ENCODE data around the gene COL15A1. TPM values are rescaled to one million over a fixed set of nuclear protein-coding genes. Genes with fewer than 3 reads are reported as not detected.
"Not testable (repeated sequence)": the region's sequence is repeated elsewhere in the genome, so short reads cannot be mapped to it uniquely, and the experiment has no call there.

Gene COL15A1
- total RNA-seq, 4 donors from 2014 or later, result 1.4 to 16.5 (median 5.6) TPM

GRCh38 chr9:98909935-98910334 lies 33.8 kb upstream of the COL15A1 start:
- no peak for DNase-seq
- Histone ChIP-seq H3K36me3 (no peaks in the 10 kb centered on the region), H3K4me3 (no peak overlapping the region), H3K27me3 (no peaks in the 10 kb centered on the region), H3K4me1 (peaks cover 0 to 6% (median 0%) of the 10 kb centered on the region in 4 donors), H3K9me3 (no peaks in the 10 kb centered on the region), H3K27ac (no peak overlapping the region)
- TF ChIP-seq CTCF (IDR thresholded peaks at IDR 0.05) (no peak), POLR2A (IDR thresholded peaks at IDR 0.05) (no peak)

GRCh38 chr9:98911042-98911441 lies 32.7 kb upstream of the COL15A1 start:
- no peaks in the 10 kb centered on the region for H3K27me3 ChIP-seq
- peaks cover 0 to 6% (median 0%) of the 10 kb centered on the region in 4 donors for H3K4me1 ChIP-seq
- TF ChIP-seq CTCF (IDR thresholded peaks at IDR 0.05) (no peak), POLR2A (IDR thresholded peaks at IDR 0.05) (no peak)
- no peak for DNase-seq
- H3K9me3 ChIP-seq, result no peaks in the 10 kb centered on the region
- H3K36me3 ChIP-seq, result no peaks in the 10 kb centered on the region
- H3K27ac ChIP-seq, result no peak overlapping the region
- H3K4me3 ChIP-seq, result no peak overlapping the region

GRCh38 chr9:98911738-98912137 lies 32.0 kb upstream of the COL15A1 start:
- not testable (repeated sequence) for H3K27me3 ChIP-seq, H3K9me3 ChIP-seq, DNase-seq, H3K36me3 ChIP-seq, H3K4me3 ChIP-seq, H3K27ac ChIP-seq
- peaks cover 0 to 12% (median 0%) of the 10 kb centered on the region in 4 donors for H3K4me1 ChIP-seq

- no peak overlapping the region for H3K27ac ChIP-seq
- no peak for DNase-seq
- TF ChIP-seq POLR2A (IDR thresholded peaks at IDR 0.05), result no peak
- no peak for TF ChIP-seq CTCF (IDR thresholded peaks at IDR 0.05)
- H3K4me3 ChIP-seq, result no peak overlapping the region
- H3K27me3 ChIP-seq, result no peaks in the 10 kb centered on the region
- H3K9me3 ChIP-seq, result no peaks in the 10 kb centered on the region
- peaks cover 0 to 12% (median 0%) of the 10 kb centered on the region in 4 donors for H3K4me1 ChIP-seq
- no peaks in the 10 kb centered on the region for H3K36me3 ChIP-seq
Measured at GRCh38 chr9:98912450-98912849, 31.3 kb upstream of the COL15A1 start.

GRCh38 chr9:98913044-98913443 lies 30.7 kb upstream of the COL15A1 start:
- no peak overlapping the region for H3K4me3 ChIP-seq
- H3K27ac ChIP-seq, result no peak overlapping the region
- H3K4me1 ChIP-seq, result peaks cover 0 to 12% (median 0%) of the 10 kb centered on the region in 4 donors
- no peaks in the 10 kb centered on the region for H3K36me3 ChIP-seq
- no peak for DNase-seq
- TF ChIP-seq POLR2A (IDR thresholded peaks at IDR 0.05), result no peak
- TF ChIP-seq CTCF (IDR thresholded peaks at IDR 0.05), result no peak
- no peaks in the 10 kb centered on the region for H3K9me3 ChIP-seq
- no peaks in the 10 kb centered on the region for H3K27me3 ChIP-seq

- H3K4me1 ChIP-seq, result peaks cover 0 to 7% (median 0%) of the 10 kb centered on the region in 4 donors
- H3K4me3 ChIP-seq, result no peak overlapping the region
- H3K9me3 ChIP-seq, result no peaks in the 10 kb centered on the region
- H3K27ac ChIP-seq, result no peak overlapping the region
- no peaks in the 10 kb centered on the region for H3K27me3 ChIP-seq
- DNase-seq, result no peak
- H3K36me3 ChIP-seq, result no peaks in the 10 kb centered on the region
- TF ChIP-seq CTCF (IDR thresholded peaks at IDR 0.05), result no peak
- TF ChIP-seq POLR2A (IDR thresholded peaks at IDR 0.05), result no peak
Measured at GRCh38 chr9:98913705-98914104, 30.0 kb upstream of the COL15A1 start.

Data from Peyer's patch (tissue), 4 donors.